NCI-H2196 treated with DMSO at 0.1 percent for 48 hours (cell line): ENCODE measurements around the gene ARMC6.
"Not testable (repeated sequence)": the region's sequence is repeated elsewhere in the genome, so short reads cannot be mapped to it uniquely, and the experiment has no call there.

Source experiments
- DNase-seq: peaks from one replicate; lab custom pipeline; 2025; ENCODE audit not compliant: unreplicated experiment; lab: John Stamatoyannopoulos, UW

ARMC6 gene

DNA sequence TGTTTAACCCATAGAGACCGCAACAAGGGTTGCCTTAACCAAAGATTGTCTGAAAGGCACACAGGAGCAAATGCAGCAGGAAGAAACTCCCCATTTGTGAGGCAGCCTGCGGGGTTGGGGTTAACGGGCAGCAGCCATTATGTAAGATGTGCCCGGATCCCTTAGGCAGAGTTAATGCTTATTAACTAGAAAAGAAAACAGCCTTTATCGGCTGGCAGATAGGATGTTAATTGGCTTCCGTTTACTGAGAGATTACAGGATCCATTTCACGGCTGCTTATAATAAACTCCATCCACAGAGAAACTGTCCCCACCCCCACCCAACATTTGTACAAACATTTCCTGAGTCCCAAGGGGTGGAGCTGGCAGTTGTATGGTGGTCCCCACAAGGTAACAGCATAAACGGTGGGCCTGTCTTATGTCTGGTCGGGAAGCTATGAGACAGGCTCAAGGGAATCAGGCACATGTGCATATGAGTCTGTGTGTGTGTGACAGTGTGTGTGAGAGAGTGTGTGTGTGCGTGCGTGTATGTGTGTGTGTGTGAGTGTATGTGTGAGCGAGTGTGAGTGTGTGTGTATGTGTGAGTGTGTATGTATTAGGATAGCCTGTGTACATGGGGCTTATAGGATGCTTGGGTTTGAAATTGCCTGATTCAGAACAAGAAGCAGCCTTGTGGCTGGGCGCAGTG, 40.9 kb downstream of the ARMC6 start:
- DNase-seq: no peak

DNA sequence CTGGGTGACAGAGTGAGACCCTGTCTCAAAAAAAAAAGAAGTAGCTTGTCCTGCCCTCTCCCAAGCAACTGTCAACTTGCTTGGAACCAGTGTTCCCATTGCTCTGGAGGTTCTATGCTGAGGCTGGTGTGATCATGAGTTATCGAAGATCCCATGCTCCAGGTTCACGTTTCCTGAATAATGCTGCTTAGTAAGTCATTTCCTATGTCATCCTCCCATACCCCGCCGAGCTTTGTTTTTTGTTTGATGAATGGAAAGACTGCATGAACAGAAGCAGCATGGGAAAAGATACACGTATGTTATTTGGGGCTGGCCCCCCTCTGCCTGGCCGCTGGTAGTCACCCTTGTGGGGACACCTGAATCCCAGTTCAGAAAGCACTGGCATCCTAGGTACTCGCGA, 41.7 kb downstream of the ARMC6 start:
- no peak for DNase-seq

DNA sequence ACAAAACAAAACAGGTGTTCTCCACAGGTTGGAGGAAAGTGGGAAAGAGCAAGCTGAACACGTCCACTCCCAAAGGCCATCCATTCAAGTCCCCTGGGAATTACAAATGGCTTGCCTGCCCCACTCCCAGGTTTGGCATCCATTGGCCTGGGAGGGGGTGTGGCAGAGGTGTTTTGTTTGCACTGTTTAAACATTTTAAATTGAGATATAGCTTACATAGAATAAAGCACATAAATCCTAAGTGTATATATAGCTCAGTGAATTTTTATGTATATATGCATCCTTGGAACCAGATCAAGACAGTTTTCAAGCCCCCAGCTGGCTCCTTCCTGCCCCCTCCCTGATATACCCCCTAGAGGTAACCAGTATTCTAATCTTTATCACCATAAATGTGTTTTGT, 43.1 kb downstream of the ARMC6 start:
- no peak for DNase-seq

DNA sequence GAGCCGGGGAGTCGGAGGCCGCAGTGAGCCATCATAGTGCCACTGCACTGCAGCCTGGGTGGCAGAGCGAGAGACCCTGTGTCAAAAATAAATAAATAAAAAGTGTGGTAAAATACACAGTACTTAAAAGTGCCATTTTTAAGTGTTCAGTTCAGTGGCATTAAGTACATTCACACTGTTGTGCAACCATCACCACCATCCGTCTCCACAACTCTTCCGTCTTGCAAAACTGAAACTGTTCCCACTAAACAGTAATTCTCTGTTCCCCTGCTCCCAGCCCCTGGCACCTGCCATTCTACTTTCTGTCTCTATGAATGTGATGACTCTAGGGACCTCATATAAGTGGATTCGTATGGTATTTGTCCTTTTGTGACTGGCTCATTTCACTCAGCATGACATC, 43.7 kb downstream of the ARMC6 start:
- DNase-seq: no peak

DNA sequence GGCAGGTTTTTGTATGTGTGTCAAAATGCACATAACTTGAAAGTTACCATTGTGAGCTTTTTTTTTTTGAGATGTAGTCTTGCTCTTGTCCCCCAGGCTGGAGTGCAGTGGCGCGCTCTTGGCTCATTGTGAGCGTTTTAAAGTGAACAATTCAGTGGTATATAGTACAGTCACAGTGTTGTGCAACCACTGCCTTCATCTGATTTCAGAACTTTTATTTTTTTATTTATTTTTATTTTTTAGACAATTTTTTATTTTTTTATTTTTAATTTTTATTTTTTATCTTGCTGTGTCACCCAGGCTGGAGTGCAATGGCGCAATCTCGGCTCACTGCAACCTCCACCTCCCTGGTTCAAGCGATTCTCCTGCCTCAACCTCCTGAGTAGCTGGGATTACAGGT, 45.4 kb downstream of the ARMC6 start:
- no peak for DNase-seq

DNA sequence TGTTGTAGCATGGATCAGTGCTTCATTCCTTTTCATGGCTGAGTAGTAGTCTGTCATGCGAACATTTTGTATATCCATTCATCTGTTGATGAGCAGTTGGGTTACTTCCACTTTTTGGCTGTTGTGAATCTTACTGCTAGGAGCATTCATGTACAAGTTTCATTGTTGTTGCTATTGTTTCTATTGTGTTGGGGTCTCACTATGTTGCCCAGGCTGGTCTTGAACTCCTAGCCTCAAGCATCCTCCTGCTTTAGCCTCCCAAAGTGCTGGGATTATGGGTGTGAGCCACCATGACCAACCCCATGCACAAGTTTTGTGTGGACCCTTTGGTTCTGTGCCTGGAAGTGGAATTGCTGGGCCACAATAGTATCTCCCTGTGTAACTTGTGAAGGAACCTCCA, 46.2 kb downstream of the ARMC6 start:
- DNase-seq: no peak

DNA sequence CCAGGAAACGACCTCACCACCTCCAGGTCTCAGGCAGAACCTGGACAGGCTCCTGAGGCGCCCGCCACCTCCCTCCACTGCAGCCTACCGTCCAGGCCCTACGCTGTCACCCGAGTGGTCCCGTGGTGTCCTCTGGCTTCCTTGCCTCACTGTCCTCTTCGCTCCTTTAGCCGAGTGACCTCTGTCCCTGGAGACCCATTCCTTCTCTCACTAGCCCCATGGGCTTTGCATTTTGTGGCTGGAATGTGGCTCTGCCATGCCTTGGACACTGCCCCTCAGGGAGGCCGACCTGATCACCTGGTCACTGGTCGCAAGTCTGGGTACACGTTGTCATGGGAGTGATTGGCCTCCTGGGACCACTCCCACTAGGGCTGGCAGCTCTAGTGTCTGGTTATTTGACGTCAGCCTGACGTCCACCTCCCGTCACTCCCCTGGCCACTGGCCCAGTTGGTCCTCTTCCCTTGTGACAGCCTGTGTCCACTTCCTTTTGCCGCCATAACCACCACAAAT, 48.3 kb downstream of the ARMC6 start:
- no peak for DNase-seq

DNA sequence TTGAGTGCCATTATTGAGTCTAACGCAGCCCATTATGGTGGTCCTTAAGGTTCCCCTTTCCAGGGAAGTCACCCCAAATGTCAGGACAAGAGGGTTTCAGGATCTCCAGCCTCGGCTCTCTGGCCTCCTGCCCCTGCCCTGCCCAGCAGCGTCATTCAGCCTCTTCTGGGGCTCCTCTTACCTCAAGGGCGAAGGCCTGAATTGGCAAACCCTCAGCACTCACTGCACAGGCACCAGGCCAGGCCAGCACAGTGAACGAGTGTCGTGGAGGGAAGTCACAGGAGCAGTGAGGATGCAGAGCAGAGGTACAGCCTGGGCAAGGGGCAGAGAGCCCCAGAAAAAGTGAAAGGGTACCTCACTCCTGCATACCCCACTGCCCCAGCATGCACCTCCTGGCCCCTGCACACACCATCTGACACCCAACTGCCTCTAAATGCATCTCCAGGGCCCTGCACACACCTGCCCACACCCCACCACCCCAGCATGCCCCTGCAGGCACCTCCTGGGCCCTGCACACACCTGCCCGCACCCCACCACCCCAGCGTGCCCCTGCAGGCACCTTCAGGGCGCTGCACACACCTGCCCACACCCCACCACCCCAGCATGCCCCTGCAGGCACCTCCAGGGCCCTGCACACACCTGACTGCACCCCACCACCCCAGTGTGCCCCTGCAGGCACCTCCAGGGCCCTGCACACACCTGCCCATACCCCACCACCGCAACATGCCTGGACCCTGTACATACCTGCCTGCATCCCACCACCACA, 50.2 kb downstream of the ARMC6 start:
- DNase-seq: no peak

DNA sequence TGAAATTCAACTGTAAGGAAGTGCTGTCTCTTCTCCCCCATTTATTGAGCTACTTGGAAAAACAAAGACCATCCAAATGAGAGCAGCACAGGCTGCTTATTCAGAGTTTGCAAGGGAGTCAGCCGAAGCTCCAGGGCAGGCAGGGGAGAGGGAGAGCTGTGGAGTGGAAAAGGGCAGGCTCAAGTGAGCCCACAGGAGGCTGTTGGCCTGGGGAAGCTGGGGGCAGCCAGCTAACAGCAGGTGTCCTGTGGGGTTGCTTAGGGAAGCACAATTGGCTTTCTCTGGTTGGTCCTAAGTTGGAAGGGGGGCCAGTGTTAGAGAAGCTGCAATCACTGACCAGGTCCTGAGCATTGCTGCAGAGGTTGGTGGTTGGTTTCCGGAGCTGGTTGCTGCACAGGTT, 54.3 kb downstream of the ARMC6 start:
- no peak for DNase-seq

DNA sequence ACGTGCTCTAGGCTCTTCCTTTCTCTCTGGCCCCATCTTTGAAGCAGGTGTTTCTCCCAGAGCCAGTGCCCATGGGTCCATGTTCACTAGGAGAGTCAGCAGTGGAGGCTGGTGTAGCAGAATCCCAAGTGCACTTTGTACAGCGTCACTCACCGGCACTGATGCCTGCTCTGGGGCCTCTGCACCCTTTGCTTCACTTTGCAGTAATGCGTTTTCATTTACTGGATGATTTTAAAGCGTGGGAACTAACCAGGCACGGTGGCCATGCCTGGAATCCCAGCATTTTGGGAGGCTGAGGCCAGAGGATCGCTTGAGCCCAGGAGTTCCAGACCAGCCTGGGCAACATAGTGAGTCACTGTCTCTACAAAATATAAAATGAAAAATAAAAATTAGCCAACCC, 61.1 kb downstream of the ARMC6 start:
- DNase-seq: no peak

DNA sequence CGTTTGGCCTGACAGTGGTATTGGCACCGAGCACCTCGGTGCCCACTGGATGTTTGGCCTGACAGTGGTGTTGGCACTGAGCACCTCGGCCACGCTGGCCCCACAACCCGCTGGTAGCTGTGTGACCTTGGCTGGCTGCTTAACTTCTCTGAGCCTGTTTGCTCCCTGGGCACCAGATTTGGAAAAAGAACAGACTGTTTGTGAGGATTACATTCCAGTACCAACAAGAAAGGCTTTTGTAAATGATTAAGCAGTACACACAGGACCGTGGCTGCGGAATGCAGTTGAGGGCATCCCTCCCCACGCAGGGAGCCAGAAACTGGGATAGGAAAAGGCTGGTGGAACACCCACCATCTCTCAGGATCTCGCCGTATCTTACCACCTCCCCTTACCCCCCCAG, 62.3 kb downstream of the ARMC6 start:
- DNase-seq: no peak

DNA sequence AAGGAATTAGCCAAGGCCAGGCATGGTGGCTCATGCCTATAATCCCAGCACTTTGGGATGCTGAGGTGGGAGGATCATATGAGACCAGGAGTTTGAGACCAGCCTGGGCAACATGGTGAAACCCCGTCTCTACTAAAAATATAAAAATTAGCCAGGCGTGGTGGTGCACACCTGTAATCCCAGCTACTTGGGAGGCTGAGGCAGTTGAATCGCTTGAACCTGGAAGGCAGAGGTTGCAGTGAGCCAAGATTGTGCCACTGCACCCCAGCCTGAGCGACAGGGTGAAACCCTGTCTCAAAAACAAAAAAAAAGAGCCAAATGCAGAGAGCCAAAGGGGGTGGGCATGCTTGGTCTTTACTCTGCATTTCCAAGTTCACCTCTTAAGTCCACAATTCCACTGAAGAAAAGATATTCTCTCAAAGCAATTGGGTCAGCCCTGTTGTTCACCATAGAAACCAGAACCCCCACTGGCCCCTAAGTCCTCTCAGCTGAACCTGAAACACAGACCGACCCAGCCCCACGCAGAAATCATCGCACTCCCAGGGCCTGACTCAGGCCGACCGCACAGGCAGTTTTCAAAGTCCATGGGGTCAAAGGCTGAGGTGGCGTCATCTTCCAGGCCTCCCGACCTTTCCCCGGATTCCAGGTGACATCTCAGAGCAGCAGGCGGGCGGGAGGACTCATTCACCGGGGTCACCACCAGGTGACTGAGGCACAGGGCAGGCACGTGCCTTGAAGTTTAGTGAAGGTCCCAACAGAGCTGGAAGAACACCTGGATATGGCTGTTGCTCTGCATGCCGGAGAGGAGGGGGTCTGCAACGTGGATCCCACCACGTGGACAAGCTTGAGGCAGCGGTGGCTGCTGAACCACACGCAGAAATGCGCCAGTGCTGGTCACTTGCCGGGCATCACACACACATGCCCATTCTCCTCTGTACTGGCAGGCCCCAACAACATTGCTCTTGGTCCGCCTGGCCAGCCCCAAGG, 63.5 kb downstream of the ARMC6 start:
- DNase-seq: no peak

DNA sequence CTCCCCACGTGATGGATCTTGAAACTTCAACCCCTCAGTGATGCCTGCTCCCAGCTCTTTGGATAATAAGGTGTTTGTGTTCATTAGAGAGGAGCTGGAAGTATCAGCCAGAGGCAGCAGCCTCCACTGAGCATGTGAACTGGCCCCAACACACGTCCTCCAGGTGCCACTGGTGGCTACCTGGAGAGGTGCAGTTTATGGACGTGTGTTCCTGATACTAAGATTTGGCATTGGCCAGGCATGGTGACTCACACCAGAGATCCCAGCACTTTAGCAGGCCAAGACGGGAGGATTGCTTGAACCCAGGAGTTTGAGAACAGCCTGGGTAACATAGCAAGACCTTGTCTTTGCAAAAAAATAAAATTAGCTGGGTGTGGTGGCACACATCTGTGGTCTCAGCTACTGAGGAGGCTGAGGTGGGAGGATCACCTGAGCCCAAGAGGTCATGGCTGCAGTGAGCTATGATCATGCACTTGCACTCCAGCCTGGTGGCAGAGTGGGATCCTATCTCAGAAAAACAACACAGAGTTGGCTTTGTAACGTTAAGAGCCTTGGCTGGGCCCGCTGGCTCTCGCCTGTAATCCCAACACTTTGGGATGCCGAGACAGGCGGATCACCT, 64.8 kb downstream of the ARMC6 start:
- DNase-seq: no peak

DNA sequence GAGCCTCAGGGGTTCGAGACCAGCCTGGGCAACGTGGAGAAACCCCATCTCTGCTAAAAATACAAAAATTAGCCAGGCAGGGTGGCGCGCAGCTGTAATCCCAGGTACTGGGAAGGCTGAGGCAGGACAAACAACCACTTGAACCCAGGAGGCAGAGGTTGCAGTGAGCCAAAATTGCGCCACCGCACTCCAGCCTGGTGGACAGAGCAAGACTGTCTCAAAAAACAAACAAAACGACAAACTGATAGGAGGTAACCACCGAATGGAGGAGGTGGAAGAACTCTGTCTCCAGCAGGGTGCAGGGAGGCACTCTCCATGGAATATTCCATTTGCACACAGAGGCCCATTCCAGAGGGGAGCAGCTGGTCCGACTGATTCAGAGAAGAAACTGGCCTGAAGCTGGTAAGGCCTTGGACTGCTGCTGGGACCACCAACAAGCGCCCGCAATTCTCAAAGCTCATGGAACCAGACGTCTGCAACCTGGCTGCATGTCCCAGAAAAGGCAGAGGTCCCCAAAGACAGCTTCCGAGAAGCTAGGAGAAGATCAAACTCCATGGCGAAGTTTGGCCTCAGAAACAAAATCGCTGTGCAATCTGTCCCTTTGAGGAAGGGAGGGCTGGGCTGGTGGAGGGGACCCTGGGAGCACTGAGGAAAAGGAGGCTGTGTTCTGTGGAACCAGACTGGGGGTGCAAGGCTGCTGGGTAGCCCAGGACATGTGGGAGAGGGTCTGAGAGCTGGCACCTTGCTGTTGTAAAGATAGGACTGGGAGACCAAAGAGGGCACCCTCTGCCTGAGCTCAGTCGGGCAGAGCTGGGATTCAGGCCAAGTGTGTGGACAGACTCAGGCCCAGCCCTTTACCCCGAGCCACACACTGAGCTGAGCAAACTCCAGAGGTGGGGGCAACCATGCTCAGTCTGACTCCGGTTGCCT, 65.6 kb downstream of the ARMC6 start:
- DNase-seq: no peak

DNA sequence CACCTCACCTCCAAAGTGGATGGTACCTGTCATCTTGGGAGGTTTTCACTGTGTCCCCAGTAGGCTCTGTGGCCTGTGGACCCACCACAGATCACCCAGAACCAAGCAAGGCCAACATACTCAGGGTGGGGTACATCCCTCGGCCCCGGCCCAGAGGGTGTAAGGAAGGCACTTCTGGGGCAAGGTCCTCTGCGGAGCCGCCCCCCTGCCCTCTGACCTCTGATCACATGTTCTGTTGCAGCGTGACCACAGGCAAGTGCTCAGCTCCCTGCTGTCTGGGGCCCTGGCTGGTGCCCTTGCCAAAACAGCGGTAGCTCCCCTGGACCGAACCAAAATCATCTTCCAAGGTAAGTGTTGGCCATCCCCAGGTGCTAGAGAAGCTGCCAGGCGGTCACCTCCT, 68.1 kb downstream of the ARMC6 start:
- no peak for DNase-seq

DNA sequence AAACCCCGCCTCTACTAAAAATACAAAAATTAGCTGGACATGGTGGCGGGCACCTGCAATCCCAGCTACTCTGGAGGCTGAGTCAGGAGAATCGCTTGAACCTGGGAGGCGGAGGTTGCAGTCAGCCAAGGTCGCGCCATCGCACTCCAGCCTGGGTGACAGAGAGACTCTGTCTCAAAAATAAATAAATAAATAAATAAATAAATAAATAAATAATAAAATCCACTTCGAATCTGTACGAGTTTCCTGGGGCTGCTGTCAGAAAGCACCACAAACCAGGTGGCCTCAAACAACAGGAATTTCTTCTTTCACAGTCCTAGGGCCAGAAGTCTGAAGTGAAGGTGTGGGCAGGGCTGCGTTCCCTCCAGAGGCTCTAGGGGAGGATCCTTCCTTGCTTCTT, 69.2 kb downstream of the ARMC6 start:
- DNase-seq: not testable (repeated sequence)

DNA sequence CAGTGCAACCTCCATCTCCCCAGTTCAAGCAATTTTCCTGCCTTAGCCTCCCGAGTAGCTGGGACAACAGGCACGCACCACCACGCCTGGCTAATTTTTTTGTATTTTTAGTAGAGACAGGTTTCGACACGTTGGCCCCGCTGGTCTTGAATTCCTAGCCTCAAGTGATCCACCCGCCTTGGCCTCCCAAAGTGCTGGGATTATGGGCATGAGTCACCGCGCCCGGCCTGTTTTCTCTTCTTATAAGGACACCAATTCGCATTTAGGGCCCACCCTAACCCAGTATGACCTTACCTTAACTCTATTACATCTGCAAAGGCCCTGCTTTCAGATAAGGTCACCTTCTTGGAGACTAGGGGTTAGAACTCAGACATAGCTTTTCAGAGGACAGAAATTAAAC, 69.8 kb downstream of the ARMC6 start:
- DNase-seq: no peak

DNA sequence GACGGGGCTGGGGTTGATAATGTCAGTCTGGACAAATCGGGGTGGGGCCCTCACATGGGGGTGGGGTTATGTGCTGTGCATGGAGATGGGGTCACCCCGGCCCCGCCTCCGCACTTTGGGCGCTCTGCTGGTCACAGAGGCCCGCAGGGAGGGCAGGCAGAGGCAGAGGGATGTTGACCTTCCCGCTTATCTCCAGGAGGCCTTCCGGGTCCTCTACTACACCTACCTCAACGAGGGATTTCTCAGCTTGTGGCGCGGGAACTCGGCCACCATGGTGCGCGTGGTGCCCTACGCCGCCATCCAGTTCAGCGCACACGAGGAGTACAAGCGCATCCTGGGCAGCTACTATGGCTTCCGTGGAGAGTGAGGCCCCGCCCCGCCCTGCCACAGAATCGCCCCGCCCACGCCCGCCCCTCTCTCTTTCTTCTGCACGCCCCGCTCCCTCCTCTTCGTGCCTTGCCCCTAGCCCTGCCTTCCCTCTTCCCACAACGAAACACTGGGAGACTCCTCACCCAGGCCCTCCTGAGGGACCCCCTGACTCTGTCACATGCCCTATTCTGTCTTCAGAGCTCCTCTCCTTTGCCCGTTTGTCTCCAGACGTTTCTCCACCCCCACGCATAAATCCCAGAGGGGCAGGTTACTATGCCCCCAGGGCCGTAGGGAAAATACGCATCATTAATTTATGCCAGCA, 72.1 kb downstream of the ARMC6 start:
- DNase-seq: no peak

DNA sequence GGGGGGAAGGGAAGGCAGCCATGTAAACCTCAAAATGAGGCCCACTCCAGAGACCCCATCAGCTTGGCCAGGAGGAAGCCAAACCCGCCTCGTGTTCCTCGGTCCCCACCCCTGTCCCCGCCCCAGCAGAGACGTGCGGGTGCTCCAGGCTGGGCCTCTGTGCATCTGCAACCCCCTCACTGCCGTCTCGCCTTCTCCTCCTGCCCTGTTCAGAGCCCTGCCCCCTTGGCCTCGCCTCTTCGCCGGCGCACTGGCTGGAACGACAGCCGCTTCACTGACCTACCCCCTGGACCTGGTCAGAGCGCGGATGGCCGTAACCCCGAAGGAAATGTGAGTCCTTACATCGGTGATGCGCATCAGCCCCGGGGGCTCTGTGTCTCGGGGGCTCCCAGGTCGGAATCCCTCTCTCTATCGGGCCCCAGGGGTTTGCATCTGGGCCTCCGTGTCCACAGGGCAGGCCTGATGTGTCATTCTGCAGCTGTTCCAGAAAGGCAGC, 72.7 kb downstream of the ARMC6 start:
- DNase-seq: no peak
